Heart left ventricle (tissue), 13 donors: Measurements from ENCODE around the gene FBXL19.

Source experiments
- POLR2A ChIP-seq, 2 donors: fragments of 450-650 bp; IDR thresholded peaks; one replicate each; pipeline ENCODE4 v1.6.1; 2017; ENCODE audit warnings: antibody characterized with exemption in 2 of 2, mild to moderate bottlenecking in 2 of 2, moderate library complexity in 2 of 2
- TF ChIP-seq, protein P1 (sequence below), 12 donors: fragments of 200-600 bp; sonication (generic) in 4 of 12; IDR thresholded peaks; one replicate each; pipeline versions ENCODE4 v1.5.0 to v1.8.0; 2018 to 2022; ENCODE audit warnings: antibody characterized with exemption in 12 of 12, mild to moderate bottlenecking in 5 of 12
- donor health status: ischemic (EF 13 %, LVEDD 7.1; RV severe dilation, severe dysfunction).
- donor health status: DM: no; HTN: yes; CAD: no.
- donor health status: DM: no; HTN: no; CAD: no.
- donor health status: ischemic (EF 25% LVEDD 6.9; RV normal size, moderate dysfunction).
- donor health status: ischemic (EF 25% LVEDD 5.7; RV mildly dilated, moderate dysfunction).
- donor health status: ischemic (EF 35%, LVEDD 5.7; RV mildly dilated, moderate dysfunction).
- donor health status: nonischemic (EF 11% LVEDD 7.7; RV severe dilation, severe dysfunction).
- donor health status: DM: yes; HTN: yes; CAD: no.
- donor health status: PGD.
- donor health status: ischemic (EF 29% LVEDD 5.4; RV normal size, mild dysfunction).
- donor health status: nonischemic (EF 23%, LVEDD 6.1; RV moderate dilation, normal function).

DNA sequence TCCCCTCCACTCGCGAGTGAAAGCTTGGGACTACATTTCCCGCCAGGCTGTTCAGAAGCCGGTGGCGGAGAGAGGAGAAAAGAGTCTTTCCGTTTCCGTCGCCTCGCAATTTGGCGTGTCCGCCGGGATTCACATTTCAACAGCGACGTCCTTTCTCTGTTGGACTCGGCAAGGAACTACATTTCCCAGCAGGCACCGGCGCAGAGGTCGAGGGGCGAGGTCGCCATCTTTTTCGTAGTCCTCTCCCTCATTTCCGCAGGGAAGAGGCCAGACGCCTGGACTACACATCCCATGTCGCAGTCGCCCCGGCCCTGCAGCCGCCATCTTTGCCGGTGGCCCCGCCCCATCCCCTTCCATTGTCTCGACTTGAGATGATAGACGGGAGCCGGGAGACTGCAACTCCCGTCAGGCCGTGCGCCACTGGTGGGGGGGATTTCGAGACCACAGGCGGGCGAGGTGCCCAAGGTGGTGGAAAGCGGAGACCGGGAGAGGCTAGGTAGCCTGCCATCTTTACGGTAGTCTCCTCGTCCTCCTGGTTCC lies 882 bp upstream of the FBXL19 start:
- TF ChIP-seq, protein P1, sequence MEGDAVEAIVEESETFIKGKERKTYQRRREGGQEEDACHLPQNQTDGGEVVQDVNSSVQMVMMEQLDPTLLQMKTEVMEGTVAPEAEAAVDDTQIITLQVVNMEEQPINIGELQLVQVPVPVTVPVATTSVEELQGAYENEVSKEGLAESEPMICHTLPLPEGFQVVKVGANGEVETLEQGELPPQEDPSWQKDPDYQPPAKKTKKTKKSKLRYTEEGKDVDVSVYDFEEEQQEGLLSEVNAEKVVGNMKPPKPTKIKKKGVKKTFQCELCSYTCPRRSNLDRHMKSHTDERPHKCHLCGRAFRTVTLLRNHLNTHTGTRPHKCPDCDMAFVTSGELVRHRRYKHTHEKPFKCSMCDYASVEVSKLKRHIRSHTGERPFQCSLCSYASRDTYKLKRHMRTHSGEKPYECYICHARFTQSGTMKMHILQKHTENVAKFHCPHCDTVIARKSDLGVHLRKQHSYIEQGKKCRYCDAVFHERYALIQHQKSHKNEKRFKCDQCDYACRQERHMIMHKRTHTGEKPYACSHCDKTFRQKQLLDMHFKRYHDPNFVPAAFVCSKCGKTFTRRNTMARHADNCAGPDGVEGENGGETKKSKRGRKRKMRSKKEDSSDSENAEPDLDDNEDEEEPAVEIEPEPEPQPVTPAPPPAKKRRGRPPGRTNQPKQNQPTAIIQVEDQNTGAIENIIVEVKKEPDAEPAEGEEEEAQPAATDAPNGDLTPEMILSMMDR (IDR thresholded peaks at IDR 0.05) = no peak
- TF ChIP-seq POLR2A (IDR thresholded peaks at IDR 0.05) = no peak
